Mesodermal cell (in vitro differentiated cells): ENCODE measurements around the gene IL1RAPL1.

Experiments
- H3K27ac ChIP-seq: 2 replicates; pipeline ENCODE4 v1.7.0; 2013; ENCODE audit warnings: mild to moderate bottlenecking, low read depth, low read length, moderate library complexity; ENCODE audit not compliant: severe bottlenecking
- H3K36me3 ChIP-seq: 2 replicates; pipeline ENCODE4 v1.7.1; 2013; ENCODE audit warnings: mild to moderate bottlenecking, low read length, moderate library complexity; ENCODE audit not compliant: control insufficient read depth, insufficient read depth
- H3K4me1 ChIP-seq: one replicate; pipeline ENCODE4 v1.7.1; 2013; ENCODE audit warnings: mild to moderate bottlenecking, low read length; ENCODE audit not compliant: insufficient read depth, control insufficient read depth, poor library complexity, severe bottlenecking
- H3K4me3 ChIP-seq: 2 replicates; pipeline ENCODE4 v1.7.0; 2013; ENCODE audit warnings: low read length, control low read depth, mild to moderate bottlenecking; ENCODE audit not compliant: insufficient read depth, poor library complexity, severe bottlenecking; ENCODE audit errors: extremely low read depth
- H3K9me3 ChIP-seq: 2 replicates; pipeline ENCODE4 v1.7.1; 2013; ENCODE audit warnings: mild to moderate bottlenecking, low read length, moderate library complexity; ENCODE audit not compliant: control insufficient read depth
- WGBS, 2 experiments: methylation state at CpG; one replicate each; pipeline ENCODE4 v1.1.5; 2013; ENCODE audit warnings: missing lambda C conversion rate in 2 of 2; ENCODE audit not compliant: insufficient coverage in 2 of 2; 5-methylcytosine and 5-hydroxymethylcytosine counted together

IL1RAPL1 gene

DNA sequence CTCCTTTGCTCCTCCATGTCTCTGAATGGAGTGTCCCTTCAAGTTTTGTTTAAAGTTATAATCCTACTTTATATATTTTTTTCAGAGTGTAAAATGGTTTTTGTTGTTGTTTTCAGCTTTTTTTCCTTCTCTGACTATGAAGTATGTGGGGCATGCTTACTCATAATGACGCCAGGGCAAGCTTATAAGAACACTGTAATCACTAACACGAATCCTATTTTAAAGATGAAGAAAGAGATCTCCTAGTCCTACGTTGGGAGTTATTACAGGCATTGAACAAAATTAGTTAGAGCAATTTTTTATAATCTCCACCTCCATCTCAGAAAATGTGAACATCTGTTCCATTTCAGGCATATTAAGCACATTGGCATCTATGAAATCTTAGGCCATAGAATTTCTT is 1360.0 kb downstream of the IL1RAPL1 start:
- Histone ChIP-seq H3K4me1 (no peaks in the 10 kb centered on the region), H3K36me3 (no peaks in the 10 kb centered on the region), H3K27ac (no peak overlapping the region), H3K4me3 (no peak overlapping the region), H3K9me3 (no peaks in the 10 kb centered on the region)
- no CpG with 5 or more reads among the region's 3 CpGs for WGBS, 2 experiments

DNA sequence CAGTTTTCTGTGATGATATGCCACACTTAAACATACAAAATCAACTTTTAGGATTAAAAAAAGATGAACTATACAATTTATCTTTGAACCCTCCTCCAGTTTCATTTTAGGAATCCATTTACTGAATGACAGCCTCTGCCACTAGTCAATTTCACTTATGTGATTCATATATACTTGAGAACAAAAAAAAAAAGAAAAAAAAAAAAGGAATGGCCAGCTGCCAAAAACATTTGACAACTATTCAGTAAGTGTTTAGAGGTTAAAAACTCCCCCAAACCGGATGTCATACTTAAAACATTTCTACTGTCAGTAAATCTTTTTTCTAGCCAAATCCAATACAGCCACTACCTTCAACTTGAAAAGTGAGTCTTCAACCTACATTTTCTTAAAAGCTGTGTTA is 1361.4 kb downstream of the IL1RAPL1 start:
- Histone ChIP-seq H3K36me3 (no peaks in the 10 kb centered on the region), H3K9me3 (no peaks in the 10 kb centered on the region), H3K4me1 (no peaks in the 10 kb centered on the region), H3K4me3 (no peak overlapping the region), H3K27ac (no peak overlapping the region)
- WGBS, 2 experiments: 80% methylated on average over 1 of the region's 1 CpG; no CpG with 5 or more reads in 1 of the 2 experiments

DNA sequence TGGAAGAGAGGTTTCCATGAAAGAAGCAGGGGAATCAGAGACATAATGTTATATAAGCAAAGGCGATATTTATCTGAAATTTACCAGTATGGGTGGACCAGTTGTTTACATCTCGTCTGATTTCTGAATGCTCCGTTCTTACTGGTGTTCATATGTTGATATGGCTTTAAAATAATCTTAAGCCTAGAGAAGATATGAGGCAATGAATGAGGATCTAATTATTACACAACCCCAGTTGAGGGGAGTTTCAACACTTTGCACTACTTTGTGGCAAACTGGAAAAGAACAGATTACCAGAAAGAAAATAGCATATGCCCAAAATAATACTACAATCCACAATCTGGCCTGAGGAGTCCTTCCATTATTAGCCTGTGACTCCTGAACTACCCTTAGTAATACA is 1364.8 kb downstream of the IL1RAPL1 start:
- Histone ChIP-seq H3K36me3 (no peaks in the 10 kb centered on the region), H3K9me3 (no peaks in the 10 kb centered on the region), H3K27ac (no peak overlapping the region), H3K4me1 (no peaks in the 10 kb centered on the region), H3K4me3 (no peak overlapping the region)
- whole genome bisulfite sequencing, 2 experiments: 80 to 86% methylated on average over 1 of the region's 3 CpGs

DNA sequence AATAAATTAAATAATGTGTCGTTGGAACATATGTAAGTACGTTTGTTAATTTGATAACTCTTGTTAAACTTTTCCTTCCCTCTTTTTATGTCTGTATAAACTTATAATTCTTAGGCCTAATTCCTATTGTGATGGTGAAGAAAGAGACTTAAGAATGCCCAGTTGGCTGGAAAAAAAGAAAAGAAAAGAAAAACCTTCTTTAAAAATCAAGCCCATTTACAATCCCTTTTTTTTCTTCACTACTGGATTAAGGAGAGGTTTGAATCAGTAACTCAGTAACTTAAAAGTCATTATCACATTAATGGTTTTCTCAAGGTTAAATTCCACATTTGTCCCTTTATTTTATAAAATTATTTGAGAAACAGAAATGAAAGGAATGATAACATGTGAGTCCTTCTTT is 1374.8 kb downstream of the IL1RAPL1 start:
- no CpG with 5 or more reads among the region's 2 CpGs for WGBS, 2 experiments
- Histone ChIP-seq H3K4me3 (no peak overlapping the region), H3K4me1 (no peaks in the 10 kb centered on the region), H3K27ac (no peak overlapping the region), H3K36me3 (no peaks in the 10 kb centered on the region), H3K9me3 (no peaks in the 10 kb centered on the region)

DNA sequence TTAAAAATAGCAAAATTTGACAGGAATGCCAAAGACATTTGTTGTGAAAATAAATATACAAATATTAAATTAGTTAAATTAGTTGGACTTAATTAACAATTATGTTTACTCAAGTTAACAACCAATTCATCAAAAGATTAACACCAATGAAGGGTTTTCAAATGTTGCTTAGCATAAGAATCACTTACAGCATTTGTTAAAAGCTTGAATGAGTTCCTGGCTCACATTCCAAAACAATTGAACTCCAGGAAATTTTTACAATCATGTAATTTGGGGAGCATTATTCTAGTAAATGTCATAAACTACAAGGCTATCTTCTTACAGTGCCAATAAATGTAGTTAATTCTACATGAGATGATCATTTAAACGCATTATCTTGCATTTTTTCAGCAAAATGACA is 1378.4 kb downstream of the IL1RAPL1 start:
- Histone ChIP-seq H3K27ac (no peak overlapping the region), H3K36me3 (no peaks in the 10 kb centered on the region), H3K4me1 (no peaks in the 10 kb centered on the region), H3K9me3 (no peaks in the 10 kb centered on the region), H3K4me3 (no peak overlapping the region)
- WGBS, 2 experiments: no CpG with 5 or more reads among the region's 1 CpG

DNA sequence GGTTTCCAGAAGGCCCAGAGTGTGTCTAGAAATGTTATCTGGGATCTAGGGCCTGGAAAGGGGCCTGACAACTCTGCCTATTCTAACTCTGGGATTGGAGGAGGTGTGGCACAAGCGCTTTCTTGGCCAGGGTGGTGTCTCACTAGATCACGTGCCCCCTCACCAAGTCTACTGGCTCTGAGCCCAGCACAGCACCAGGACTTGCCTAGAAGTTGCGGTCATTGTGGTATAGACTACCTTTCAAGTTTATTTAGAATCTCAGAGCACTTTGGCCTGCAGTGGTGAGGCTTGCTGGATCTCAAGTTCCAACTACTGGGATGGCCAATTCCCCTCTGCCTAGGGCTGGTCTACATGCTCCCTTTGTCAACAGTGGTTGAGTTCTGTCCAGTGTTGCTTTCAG is 1404.8 kb downstream of the IL1RAPL1 start:
- 89 to 100% methylated on average over 1 to 3 of the region's 3 CpGs for WGBS, 2 experiments
- Histone ChIP-seq H3K36me3 (no peaks in the 10 kb centered on the region), H3K9me3 (no peaks in the 10 kb centered on the region), H3K4me3 (no peak overlapping the region), H3K4me1 (no peaks in the 10 kb centered on the region), H3K27ac (no peak overlapping the region)

DNA sequence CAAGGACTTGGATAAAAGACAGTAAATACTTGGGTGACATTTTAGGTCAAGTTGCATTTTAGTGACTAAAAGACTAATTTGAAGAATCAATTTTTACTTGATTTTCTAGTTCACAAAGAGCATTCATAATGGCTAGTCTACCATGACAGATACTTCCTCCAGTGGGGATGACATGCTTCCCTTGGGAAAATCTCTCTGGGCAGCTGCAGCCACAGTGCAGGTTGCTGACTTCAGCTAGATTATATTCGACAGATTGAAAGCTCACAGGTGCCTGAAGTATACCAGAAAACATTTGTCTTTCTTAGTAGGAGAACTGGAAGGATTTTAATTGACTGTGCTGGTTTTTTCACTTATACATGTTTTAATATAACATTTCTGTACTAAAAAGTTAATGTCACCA is 1418.6 kb downstream of the IL1RAPL1 start:
- Histone ChIP-seq H3K27ac (no peak overlapping the region), H3K9me3 (no peaks in the 10 kb centered on the region), H3K4me3 (no peak overlapping the region), H3K36me3 (no peaks in the 10 kb centered on the region), H3K4me1 (no peaks in the 10 kb centered on the region)
- no CpG with 5 or more reads among the region's 1 CpG for WGBS, 2 experiments
